DND-41 (cell line): ENCODE data around the gene GSDME.

Source experiments
- CTCF ChIP-seq: IDR thresholded peaks from 2 replicates; pipeline ENCODE4 v1.5.1; 2012; ENCODE audit warnings: borderline replicate concordance, low read length, moderate library complexity, mild to moderate bottlenecking; ENCODE audit not compliant: poor library complexity, severe bottlenecking; ENCODE audit errors: extremely low read depth
- EZH2 ChIP-seq: IDR thresholded peaks from 3 replicates; pipeline ENCODE4 v1.6.1; 2012; ENCODE audit warnings: borderline replicate concordance, low read depth, mild to moderate bottlenecking, moderate library complexity, low read length, inconsistent platforms; ENCODE audit not compliant: severe bottlenecking

GRCh38 chr7:24739306-24739705 is 18.0 kb downstream of the GSDME start:
- TF ChIP-seq CTCF (no peak), EZH2 (no peak)
